Vagina (tissue), 2 donors: ENCODE results near the gene KLK12.

ENCODE experiments used
- CTCF ChIP-seq, 3 experiments: fragments of 450-650 bp in 2 of 3; fragments of 200-600 bp in 1 of 3; sonication (generic) in 1 of 3; IDR thresholded peaks; one replicate each; pipeline ENCODE4 v1.5.1; 2017 to 2019; ENCODE audit warnings: antibody characterized with exemption in 3 of 3, mild to moderate bottlenecking in 2 of 3, moderate library complexity in 2 of 3
- POLR2A ChIP-seq, 2 donors: fragments of 450-650 bp; IDR thresholded peaks; one replicate each; pipeline ENCODE4 v1.6.1; 2017; ENCODE audit warnings: antibody characterized with exemption in 2 of 2, mild to moderate bottlenecking in 2 of 2, moderate library complexity in 2 of 2
- POLR2AphosphoS5 ChIP-seq, 2 donors: sonication (generic); formaldehyde crosslinking; IDR thresholded peaks; one replicate each; pipeline ENCODE4 v1.9.0; 2017; ENCODE audit warnings: antibody characterized with exemption in 2 of 2, mild to moderate bottlenecking in 2 of 2, low read depth in 1 of 2; ENCODE audit not compliant: insufficient read depth in 1 of 2

- TF ChIP-seq POLR2AphosphoS5 (IDR thresholded peaks at IDR 0.05; ENCODE audit: insufficient read depth in 1 of 2, low read depth in 1 of 2): no peak
- TF ChIP-seq POLR2A (IDR thresholded peaks at IDR 0.05): no peak
- TF ChIP-seq CTCF (IDR thresholded peaks at IDR 0.05): no peak
Observed at GRCh38 chr19:51009061-51009891, 25.5 kb downstream of the KLK12 start.
